ENCODE measurements around the gene NIBAN1.

DNA sequence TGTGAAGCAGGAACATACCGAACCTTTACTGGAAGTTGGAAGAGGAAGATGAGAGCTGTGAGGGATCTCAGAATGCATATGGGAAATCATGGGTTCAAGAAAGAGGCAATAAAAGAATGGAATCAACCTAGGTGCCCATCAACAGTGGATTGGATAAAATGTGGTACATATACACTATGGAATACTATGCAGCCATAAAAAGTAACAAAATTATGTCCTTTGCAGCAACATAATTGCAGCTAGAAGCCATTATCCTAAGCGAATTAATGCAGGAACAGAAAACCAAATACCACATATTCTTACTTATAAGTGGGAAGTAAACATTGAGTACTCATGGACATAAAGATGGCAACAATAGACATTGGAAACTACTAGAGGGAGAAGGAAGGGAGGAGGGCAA, 40.4 kb downstream of the NIBAN1 start:
- TF ChIP-seq POLR2A (IDR thresholded peaks at IDR 0.05) (no peak), EP300 (IDR thresholded peaks at IDR 0.05) (no peak)
- TF ChIP-seq, protein P1, sequence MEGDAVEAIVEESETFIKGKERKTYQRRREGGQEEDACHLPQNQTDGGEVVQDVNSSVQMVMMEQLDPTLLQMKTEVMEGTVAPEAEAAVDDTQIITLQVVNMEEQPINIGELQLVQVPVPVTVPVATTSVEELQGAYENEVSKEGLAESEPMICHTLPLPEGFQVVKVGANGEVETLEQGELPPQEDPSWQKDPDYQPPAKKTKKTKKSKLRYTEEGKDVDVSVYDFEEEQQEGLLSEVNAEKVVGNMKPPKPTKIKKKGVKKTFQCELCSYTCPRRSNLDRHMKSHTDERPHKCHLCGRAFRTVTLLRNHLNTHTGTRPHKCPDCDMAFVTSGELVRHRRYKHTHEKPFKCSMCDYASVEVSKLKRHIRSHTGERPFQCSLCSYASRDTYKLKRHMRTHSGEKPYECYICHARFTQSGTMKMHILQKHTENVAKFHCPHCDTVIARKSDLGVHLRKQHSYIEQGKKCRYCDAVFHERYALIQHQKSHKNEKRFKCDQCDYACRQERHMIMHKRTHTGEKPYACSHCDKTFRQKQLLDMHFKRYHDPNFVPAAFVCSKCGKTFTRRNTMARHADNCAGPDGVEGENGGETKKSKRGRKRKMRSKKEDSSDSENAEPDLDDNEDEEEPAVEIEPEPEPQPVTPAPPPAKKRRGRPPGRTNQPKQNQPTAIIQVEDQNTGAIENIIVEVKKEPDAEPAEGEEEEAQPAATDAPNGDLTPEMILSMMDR (IDR thresholded peaks at IDR 0.05) = no peak

All from ovary (tissue), 3 donors.